Astrocyte of the hippocampus (primary cell): Measurements from ENCODE around the gene NET1.

Source experiments
- DNase-seq: peaks from one replicate; pipeline ENCODE4 v3.0.0; 2011; ENCODE audit warnings: low read depth, low spot score

Gene NET1

GRCh38 chr10:5481121-5481520 lies 68.8 kb downstream of the NET1 start:
- DNase-seq = no peak

DNA sequence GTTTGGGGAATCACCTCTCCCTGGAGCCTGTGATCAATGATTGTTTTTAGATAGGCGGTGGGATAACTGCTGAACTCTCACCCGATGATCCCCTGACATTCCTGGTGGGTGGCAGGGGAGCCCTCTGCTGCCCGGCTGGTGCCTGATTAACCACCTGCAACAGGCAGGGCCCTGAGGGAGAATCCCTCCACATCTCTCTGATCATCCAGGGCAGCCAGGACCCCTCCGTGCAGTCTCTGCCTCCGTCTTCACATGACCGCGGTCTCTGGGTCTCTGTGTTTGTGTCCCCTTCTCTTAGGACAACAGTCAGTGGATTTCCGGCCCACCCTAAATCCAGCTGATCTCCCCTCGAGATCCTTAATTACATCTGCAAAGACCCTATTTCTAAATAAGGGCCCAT lies 69.7 kb downstream of the NET1 start:
- no peak for DNase-seq

- no peak for DNase-seq
Observed at GRCh38 chr10:5484205-5484604, 71.8 kb downstream of the NET1 start.

DNA sequence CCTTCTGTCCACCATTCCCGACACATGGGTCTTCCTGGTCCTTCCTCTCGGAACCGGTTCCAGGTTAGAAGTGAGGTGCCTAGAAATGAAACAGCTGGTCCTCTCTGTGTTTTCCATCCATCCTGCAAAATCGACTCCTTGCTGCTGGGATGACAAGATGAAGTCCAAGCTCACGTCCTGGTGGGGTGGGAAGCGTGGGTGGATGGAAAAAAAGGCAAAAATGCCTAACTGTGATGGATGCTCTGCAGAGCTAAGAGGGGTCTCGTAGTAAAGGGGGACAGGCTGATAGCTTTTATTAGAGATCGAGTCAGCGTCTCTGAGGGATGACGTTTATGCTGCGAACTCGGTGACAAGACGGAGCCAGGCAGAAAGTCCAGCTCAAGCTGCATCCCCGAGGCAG lies 72.9 kb downstream of the NET1 start:
- DNase-seq = no peak

GRCh38 chr10:5485948-5486852 lies 73.8 kb downstream of the NET1 start:
- DNase-seq = no peak

GRCh38 chr10:5486853-5487235 lies 74.5 kb downstream of the NET1 start:
- DNase-seq = no peak

DNA sequence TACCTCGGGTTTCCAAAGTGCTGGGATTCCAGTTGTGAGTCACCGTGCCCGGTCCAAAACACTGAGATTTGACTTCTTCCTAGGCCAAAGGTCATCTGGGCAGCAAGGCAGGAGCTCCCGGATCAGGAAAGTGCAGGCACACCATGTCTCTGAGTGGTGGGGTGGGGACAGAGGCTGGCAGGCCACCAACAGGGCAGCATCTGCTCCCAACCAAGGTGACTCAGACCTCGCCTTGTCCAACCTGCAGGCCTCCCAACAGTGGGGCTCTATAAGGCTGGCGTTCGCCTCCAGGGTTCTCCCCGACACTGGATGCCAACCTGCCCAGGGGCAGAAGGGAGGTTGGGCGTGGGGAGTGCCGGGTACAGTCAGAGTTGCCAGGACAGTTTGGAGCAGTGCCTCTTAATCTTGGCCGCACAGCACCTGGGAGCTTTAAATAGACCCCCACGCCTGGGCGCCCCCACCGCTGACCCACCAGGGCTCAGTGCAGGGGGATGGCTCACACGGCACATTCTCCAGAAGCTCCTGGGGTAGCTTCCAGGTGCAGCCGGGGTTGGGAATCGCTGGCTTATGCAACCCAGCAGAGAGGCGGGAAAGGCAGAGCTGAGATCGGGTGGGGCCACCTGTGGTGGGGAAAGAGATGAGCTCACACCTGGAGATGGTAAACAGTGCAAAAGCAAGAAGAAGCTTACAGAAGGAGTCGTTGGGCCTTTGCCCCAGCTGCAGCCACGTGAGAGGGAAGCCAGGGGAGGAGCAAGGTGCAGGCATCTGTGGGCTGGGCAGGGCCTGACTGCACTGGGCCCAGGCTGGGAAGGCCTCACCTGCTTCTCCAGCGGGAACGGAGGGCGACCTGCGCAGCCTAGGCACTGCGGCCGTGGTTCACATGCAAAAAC lies 76.2 kb downstream of the NET1 start:
- DNase-seq = no peak

- no peak for DNase-seq
Observed at GRCh38 chr10:5490032-5490431, 77.7 kb downstream of the NET1 start.

- DNase-seq = no peak
Observed at GRCh38 chr10:5490698-5491464, 78.5 kb downstream of the NET1 start.

GRCh38 chr10:5491477-5491876 lies 79.1 kb downstream of the NET1 start:
- DNase-seq = no peak

- DNase-seq = no peak
Observed at GRCh38 chr10:5492322-5492855, 80.0 kb downstream of the NET1 start.

GRCh38 chr10:5492929-5493576 lies 80.7 kb downstream of the NET1 start:
- no peak for DNase-seq

GRCh38 chr10:5493691-5494090 lies 81.3 kb downstream of the NET1 start:
- no peak for DNase-seq

- DNase-seq = no peak
Observed at GRCh38 chr10:5494611-5495010, 82.3 kb downstream of the NET1 start.

DNA sequence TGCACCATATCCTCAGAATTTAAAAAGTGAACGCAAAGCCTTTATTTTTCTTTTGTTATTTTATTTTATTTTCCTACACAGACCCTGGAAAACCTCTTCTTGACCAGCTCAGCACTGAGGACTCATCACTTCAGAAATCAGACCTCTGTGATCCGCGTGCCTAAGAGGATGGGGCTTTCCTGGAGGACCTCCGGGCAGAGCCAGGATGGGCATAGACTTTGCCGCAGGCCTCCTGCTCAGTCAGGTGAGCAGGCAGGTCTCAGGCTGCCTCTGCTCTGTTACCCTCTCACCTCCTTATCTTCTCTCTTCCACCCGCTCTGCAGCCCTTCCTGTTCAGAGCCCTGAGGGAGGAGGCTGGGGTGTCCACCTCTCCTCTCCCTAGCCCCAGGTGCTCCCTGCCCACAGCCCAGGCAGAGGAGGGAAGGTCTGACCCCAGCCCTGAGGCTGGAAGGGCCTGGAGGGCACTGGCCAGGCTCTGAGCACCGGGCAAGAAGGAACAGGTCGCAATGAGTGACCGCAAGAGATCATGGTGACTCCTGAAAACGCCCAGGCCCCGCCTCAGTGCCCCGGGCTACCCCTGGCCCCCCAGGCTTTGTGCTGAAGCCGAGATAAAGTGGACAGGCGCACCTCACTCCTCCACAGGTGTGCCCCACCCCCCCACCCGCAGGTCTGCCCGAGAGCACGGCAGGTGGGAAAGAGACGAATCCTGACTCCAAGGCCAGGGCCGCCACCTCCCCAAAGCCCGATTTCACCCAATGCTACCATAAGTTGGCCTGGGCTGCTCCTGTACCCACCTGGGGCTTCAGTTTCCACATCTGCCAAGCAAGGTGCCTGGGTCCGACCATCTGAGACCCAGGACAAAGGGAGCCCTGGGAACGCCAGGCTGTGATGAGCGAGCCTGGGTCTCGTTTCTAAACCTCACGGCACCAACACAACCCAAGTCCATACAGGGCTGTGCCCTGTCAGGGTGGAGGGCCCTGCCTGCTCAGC lies 84.2 kb downstream of the NET1 start:
- DNase-seq = no peak

GRCh38 chr10:5497289-5497688 lies 84.9 kb downstream of the NET1 start:
- no peak for DNase-seq

GRCh38 chr10:5497948-5498730 lies 85.8 kb downstream of the NET1 start:
- DNase-seq = no peak

GRCh38 chr10:5498791-5499492 lies 86.6 kb downstream of the NET1 start:
- no peak for DNase-seq
